HG03354 (cell line): Measurements from ENCODE around the gene ZAP70.
A peak's percentile ranks its signal among the peaks of the same experiment; 100 is the strongest.
"Not testable (repeated sequence)": the region's sequence is repeated elsewhere in the genome, so short reads cannot be mapped to it uniquely, and the experiment has no call there.

Experiments used
- ATAC-seq: cut with Tn5 transposase; IDR thresholded peaks from one replicate; pipeline ENCODE4 v1.9.1; 2021; ENCODE audit warnings: mild to moderate bottlenecking; ENCODE audit not compliant: unreplicated experiment, poor library complexity, severe bottlenecking

ZAP70 gene

GRCh38 chr2:97697252-97698235, 15.8 kb upstream of the ZAP70 start:
- peak; percentile 72 for ATAC-seq

- no peak for ATAC-seq
Observed at GRCh38 chr2:97698530-97698929, 14.8 kb upstream of the ZAP70 start.

- ATAC-seq = peak; percentile 67
Observed at GRCh38 chr2:97699765-97700444, 13.5 kb upstream of the ZAP70 start.

GRCh38 chr2:97701186-97701585, 12.2 kb upstream of the ZAP70 start:
- ATAC-seq = no peak

DNA sequence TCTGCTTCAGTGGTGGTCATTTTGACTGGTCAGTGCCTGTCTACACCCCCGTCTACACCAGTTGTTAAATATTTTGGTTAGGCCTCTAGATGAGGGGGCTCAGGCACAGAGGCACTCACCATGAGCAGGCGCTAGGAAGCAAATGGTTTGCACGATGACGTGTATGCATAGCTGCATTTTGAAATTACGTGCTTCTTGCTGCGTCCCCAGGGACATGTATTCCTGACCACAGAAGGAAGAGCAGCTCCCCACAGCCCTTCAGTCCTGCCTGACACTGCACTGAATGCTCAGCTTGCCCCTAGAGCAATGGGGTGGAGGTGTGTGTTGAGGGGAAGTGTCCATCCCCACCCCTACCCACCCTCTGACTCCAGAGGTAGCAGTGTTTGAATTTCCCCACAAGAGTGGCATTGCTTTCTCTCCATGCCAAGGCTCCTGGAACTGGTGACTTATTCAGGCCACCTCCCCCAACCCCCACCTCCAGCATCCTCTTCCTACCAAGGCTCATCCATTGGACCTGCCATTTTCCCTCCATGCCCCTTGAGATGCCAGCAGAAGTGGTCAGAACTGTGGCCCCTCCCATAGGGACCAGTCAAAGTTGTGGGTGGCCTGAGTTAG, 11.4 kb upstream of the ZAP70 start:
- ATAC-seq = no peak

GRCh38 chr2:97702731-97703470, 10.5 kb upstream of the ZAP70 start:
- no peak for ATAC-seq

GRCh38 chr2:97703741-97704140, 9.6 kb upstream of the ZAP70 start:
- no peak for ATAC-seq

- no peak for ATAC-seq
Observed at GRCh38 chr2:97704989-97705388, 8.4 kb upstream of the ZAP70 start.

DNA sequence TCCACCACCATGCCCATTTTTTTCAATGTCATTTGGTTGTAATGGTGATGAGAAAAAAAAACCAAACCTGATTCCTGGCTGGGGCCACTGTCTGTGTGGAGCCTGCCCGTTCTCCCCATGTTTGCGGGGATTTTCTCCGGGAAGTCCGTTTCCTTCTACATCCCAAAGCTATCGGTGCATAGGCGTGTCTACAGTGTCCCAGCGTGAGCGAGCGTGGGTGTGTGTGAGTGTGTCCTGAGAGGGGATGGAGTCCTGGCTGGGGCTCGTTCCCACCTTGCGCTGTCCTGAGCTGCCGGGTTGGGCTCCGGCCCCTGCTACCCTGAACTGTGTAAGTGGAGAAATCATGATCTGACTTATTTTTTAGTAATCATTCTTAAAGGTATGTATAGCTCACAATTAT, 7.3 kb upstream of the ZAP70 start:
- no peak for ATAC-seq

GRCh38 chr2:97706708-97707345, 6.5 kb upstream of the ZAP70 start:
- ATAC-seq = no peak

GRCh38 chr2:97707362-97708047, 5.9 kb upstream of the ZAP70 start:
- ATAC-seq = no peak

GRCh38 chr2:97708048-97708380, 5.4 kb upstream of the ZAP70 start:
- ATAC-seq = no peak

GRCh38 chr2:97708608-97709007, 4.8 kb upstream of the ZAP70 start:
- no peak for ATAC-seq

- no peak for ATAC-seq
Observed at GRCh38 chr2:97711394-97711711, 2.0 kb upstream of the ZAP70 start.

GRCh38 chr2:97712175-97712574, 1.2 kb upstream of the ZAP70 start:
- ATAC-seq = not testable (repeated sequence)

DNA sequence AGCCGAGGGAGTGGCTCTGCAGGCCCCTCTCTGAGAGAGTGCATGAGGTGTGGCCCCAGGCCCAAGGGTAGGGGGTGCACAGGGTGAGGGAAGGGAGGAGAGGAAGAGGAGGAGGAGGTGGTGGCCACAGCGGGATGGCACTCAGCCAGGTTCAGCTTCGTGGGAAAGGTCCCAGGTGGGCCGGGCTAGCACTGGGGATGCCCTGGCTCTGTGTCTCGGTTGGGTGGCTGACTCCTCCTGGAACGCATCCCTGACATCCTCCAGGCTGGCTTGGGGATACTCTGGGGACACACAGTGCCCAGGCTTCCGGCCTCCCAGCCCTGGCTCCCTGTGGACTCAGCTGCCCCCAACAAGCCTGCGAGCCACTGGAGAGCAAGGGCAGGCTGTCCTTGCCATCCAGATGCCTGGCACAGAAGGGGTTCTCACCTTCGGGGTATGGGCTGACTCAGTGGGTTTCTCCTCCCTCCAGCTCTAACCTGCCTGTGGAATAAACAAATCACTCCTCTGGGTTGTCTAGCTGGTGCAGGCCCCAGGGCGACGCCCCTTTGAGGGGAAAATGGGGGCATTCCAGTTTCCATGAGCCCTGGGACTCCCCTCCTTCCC, 582 bp upstream of the ZAP70 start:
- no peak for ATAC-seq

DNA sequence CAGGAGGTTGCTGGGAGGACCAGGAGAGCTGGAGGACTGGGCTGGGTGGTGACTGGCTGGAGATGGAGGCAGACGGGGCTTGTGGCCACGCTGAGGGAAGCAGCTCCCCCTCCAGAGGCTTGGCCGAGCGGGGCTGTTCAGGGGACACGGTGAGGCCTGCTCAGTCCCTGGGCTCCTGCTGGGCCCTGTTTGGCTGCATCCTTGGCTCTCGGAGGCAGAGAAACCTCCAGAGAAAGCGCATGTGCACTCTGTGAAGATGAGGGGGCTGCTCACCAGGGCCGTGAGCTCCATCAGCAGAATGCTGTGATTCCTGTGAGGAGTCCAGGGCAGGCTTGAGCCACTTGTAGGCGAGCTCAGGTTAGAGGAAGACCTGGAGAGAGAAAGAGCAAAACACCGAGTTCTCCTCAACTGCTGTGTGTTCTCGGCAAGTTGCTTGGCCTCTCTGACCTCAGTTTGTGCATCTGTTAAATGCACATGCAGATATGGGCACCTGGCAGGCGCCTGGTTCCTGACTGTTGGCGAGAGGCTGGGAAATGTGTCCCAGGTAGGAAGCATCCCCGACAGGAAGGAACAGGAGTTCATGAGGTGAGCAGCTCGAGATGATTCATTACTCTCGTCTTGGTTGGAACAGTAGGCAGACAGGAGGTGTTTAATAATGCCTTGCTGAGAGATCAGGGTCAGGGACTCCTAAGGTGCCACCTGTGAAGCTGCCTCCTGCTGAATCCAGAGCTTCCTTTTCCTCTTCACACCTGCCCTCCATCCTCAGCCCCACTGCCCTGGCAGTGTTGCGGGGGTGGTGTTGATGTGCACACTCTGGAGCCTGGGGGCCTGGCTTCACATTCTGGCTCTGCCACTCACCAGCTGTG, 941 bp downstream of the ZAP70 start:
- no peak for ATAC-seq
